ENCODE measurements around the gene STAT5B. TPM values are rescaled to one million over a fixed set of nuclear protein-coding genes. Genes with fewer than 3 reads are reported as not detected.

STAT5B gene
- total and polyA plus RNA-seq, 2 of the 13 experiments (the other 11 are each of a cell fraction or from before 2014, with no cell fraction given), result 21.0 to 42.8 TPM

- TF ChIP-seq ATF6 (CRISPR knock-in tag; conservative IDR thresholded peaks at IDR 0.05), result peak; percentile 95; the same call in 1 of the 2 replicates
- TF ChIP-seq ZNF772 (CRISPR knock-in tag; IDR thresholded peaks at IDR 0.05), result peak; percentile 52; the same call in 1 of the 2 replicates
- TF ChIP-seq ZSCAN21 (CRISPR knock-in tag; IDR thresholded peaks at IDR 0.05; ENCODE audit: borderline replicate concordance), result peak; percentile 75; the same call in 1 of the 2 replicates
- TF ChIP-seq RARG (CRISPR knock-in tag; IDR thresholded peaks at IDR 0.05; ENCODE audit: low read depth), result no peak
- peak; percentile 62 for TF ChIP-seq RBM22 (optimal IDR thresholded peaks at IDR 0.05; ENCODE audit: low read length)
- no peak for TF ChIP-seq SRSF9 (IDR thresholded peaks at IDR 0.05; ENCODE audit: borderline replicate concordance, insufficient read depth, low read depth, low read length, poor library complexity, severe bottlenecking)
- TF ChIP-seq JUNB (CRISPR knock-in tag; IDR thresholded peaks at IDR 0.05; ENCODE audit: borderline replicate concordance), result no peak
- 0 out of 2 replicates have a peak, but pooled peaks have one; percentile 29 for TF ChIP-seq ZFP37 (CRISPR knock-in tag; IDR thresholded peaks at IDR 0.05; ENCODE audit: borderline replicate concordance)
- TF ChIP-seq, protein P1, sequence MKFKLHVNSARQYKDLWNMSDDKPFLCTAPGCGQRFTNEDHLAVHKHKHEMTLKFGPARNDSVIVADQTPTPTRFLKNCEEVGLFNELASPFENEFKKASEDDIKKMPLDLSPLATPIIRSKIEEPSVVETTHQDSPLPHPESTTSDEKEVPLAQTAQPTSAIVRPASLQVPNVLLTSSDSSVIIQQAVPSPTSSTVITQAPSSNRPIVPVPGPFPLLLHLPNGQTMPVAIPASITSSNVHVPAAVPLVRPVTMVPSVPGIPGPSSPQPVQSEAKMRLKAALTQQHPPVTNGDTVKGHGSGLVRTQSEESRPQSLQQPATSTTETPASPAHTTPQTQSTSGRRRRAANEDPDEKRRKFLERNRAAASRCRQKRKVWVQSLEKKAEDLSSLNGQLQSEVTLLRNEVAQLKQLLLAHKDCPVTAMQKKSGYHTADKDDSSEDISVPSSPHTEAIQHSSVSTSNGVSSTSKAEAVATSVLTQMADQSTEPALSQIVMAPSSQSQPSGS (CRISPR knock-in tag; IDR thresholded peaks at IDR 0.05), result peak; percentile 83
- TF ChIP-seq, protein P2, sequence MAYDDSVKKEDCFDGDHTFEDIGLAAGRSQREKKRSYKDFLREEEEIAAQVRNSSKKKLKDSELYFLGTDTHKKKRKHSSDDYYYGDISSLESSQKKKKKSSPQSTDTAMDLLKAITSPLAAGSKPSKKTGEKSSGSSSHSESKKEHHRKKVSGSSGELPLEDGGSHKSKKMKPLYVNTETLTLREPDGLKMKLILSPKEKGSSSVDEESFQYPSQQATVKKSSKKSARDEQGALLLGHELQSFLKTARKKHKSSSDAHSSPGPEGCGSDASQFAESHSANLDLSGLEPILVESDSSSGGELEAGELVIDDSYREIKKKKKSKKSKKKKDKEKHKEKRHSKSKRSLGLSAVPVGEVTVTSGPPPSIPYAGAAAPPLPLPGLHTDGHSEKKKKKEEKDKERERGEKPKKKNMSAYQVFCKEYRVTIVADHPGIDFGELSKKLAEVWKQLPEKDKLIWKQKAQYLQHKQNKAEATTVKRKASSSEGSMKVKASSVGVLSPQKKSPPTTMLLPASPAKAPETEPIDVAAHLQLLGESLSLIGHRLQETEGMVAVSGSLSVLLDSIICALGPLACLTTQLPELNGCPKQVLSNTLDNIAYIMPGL (CRISPR knock-in tag; IDR thresholded peaks at IDR 0.05; ENCODE audit: borderline replicate concordance in 1 of 2, low read depth in 1 of 2), result peak; percentile 74 to 93; a peak in 3 of 4 replicates
- TF ChIP-seq FOXC1 (CRISPR knock-in tag; IDR thresholded peaks at IDR 0.05; ENCODE audit: borderline replicate concordance), result peak; percentile 55; the same call in 1 of the 2 replicates
- TF ChIP-seq, protein P3, sequence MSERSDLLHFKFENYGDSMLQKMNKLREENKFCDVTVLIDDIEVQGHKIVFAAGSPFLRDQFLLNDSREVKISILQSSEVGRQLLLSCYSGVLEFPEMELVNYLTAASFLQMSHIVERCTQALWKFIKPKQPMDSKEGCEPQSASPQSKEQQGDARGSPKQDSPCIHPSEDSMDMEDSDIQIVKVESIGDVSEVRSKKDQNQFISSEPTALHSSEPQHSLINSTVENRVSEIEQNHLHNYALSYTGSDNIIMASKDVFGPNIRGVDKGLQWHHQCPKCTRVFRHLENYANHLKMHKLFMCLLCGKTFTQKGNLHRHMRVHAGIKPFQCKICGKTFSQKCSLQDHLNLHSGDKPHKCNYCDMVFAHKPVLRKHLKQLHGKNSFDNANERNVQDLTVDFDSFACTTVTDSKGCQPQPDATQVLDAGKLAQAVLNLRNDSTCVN (CRISPR knock-in tag; IDR thresholded peaks at IDR 0.05; ENCODE audit: borderline replicate concordance), result peak; percentile 70; the same call in 1 of the 2 replicates
- TF ChIP-seq, protein P4, sequence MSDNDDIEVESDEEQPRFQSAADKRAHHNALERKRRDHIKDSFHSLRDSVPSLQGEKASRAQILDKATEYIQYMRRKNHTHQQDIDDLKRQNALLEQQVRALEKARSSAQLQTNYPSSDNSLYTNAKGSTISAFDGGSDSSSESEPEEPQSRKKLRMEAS (IDR thresholded peaks at IDR 0.05), result peak; percentile 44; the same call in 1 of the 2 replicates
- peak; percentile 38; the same call in 1 of the 2 replicates for TF ChIP-seq MYC (CRISPR knock-in tag; IDR thresholded peaks at IDR 0.05; ENCODE audit: borderline replicate concordance)
- TF ChIP-seq ZBTB10 (CRISPR knock-in tag; IDR thresholded peaks at IDR 0.05; ENCODE audit: borderline replicate concordance), result no peak
- peak; percentile 76 for TF ChIP-seq SALL1 (CRISPR knock-in tag; IDR thresholded peaks at IDR 0.05)
Measured at GRCh38 chr17:42322382-42323267, 46.4 kb upstream of the STAT5B start (continued).
